HepG2 (cell line): ENCODE measurements around the gene PARP2. TPM values are rescaled to one million over a fixed set of nuclear protein-coding genes. Genes with fewer than 3 reads are reported as not detected.

Experiments
- AGO1 ChIP-seq: fragments of 200-400 bp; formaldehyde crosslinking; IDR thresholded peaks from 2 replicates; pipeline ENCODE4 v1.6.1; 2017; ENCODE audit warnings: mild to moderate bottlenecking, low read depth, low read length, moderate library complexity; ENCODE audit not compliant: poor library complexity, severe bottlenecking
- CCAR2 ChIP-seq: fragments of 200-400 bp; formaldehyde crosslinking; optimal IDR thresholded peaks from 2 replicates; pipeline ENCODE3; 2018; ENCODE audit warnings: low read depth, mild to moderate bottlenecking, low read length, moderate library complexity
- CREBL2 ChIP-seq: sonication (generic); formaldehyde crosslinking; IDR thresholded peaks from 2 replicates; pipeline ENCODE4 v1.8.1; 2023; ENCODE audit warnings: missing genetic modification reagents, mild to moderate bottlenecking, borderline replicate concordance
- FOXP1 ChIP-seq, 2 experiments: fragments of 450-650 bp in 1 of 2; IDR thresholded peaks; 2 replicates each; pipeline ENCODE4 v1.6.1; 2017 to 2018; ENCODE audit warnings: antibody characterized with exemption in 1 of 2
- HCFC1 ChIP-seq: fragments of 150-350 bp; IDR thresholded peaks from 2 replicates; pipeline ENCODE4 v1.6.1; 2014; ENCODE audit warnings: low read depth, low read length
- IRX3 ChIP-seq: sonication (generic); formaldehyde crosslinking; IDR thresholded peaks from 2 replicates; pipeline ENCODE4 v1.8.1; 2023; ENCODE audit warnings: mild to moderate bottlenecking, low read depth, missing genetic modification reagents, borderline replicate concordance
- KDM2A ChIP-seq: sonication (generic); formaldehyde crosslinking; IDR thresholded peaks from 2 replicates; pipeline ENCODE4 v1.4.0; 2020; ENCODE audit warnings: low read depth, missing genetic modification reagents, borderline replicate concordance
- MXD4 ChIP-seq: IDR thresholded peaks from 2 replicates; pipeline ENCODE4 v1.6.1; 2016; ENCODE audit warnings: mild to moderate bottlenecking, missing biosample characterization, missing genetic modification reagents
- NFKB2 ChIP-seq: sonication (generic); formaldehyde crosslinking; IDR thresholded peaks from 2 replicates; pipeline ENCODE4 v1.4.0; 2020; ENCODE audit warnings: missing genetic modification reagents, borderline replicate concordance
- NR0B2 ChIP-seq: sonication (generic); formaldehyde crosslinking; IDR thresholded peaks from 2 replicates; pipeline ENCODE4 v1.4.0; 2020; ENCODE audit warnings: mild to moderate bottlenecking, missing genetic modification reagents
- PAF1 ChIP-seq: IDR thresholded peaks from 2 replicates; pipeline ENCODE4 v1.6.1; 2016; ENCODE audit warnings: missing genetic modification reagents, missing compliant biosample characterization
- PCBP2 ChIP-seq: fragments of 200-400 bp; formaldehyde crosslinking; optimal IDR thresholded peaks from 2 replicates; pipeline ENCODE3; 2018; ENCODE audit warnings: low read length, low read depth; ENCODE audit not compliant: poor library complexity, severe bottlenecking
- POGZ ChIP-seq: sonication (generic); formaldehyde crosslinking; IDR thresholded peaks from 2 replicates; pipeline ENCODE4 v1.4.0; 2020; ENCODE audit warnings: mild to moderate bottlenecking, missing genetic modification reagents
- PRDM15 ChIP-seq: sonication (generic); formaldehyde crosslinking; IDR thresholded peaks from 2 replicates; pipeline ENCODE4 v1.4.0; 2020; ENCODE audit warnings: missing genetic modification reagents
- SATB2 ChIP-seq: sonication (generic); formaldehyde crosslinking; IDR thresholded peaks from 2 replicates; pipeline ENCODE4 v1.5.0; 2020; ENCODE audit warnings: missing genetic modification reagents
- SNRNP70 ChIP-seq: fragments of 200-400 bp; formaldehyde crosslinking; IDR thresholded peaks from 2 replicates; pipeline ENCODE4 v1.6.1; 2017; ENCODE audit warnings: mild to moderate bottlenecking, low read depth, low read length, moderate library complexity
- TEAD2 ChIP-seq: sonication (generic); formaldehyde crosslinking; IDR thresholded peaks from 2 replicates; pipeline ENCODE4 v1.9.0; 2021; ENCODE audit warnings: missing genetic modification reagents
- ZBTB7B ChIP-seq: sonication (generic); formaldehyde crosslinking; IDR thresholded peaks from 2 replicates; pipeline ENCODE4 v1.4.0; 2020; ENCODE audit warnings: missing genetic modification reagents
- ZFP41 ChIP-seq: sonication (generic); formaldehyde crosslinking; IDR thresholded peaks from 2 replicates; pipeline ENCODE4 v1.4.0; 2020; ENCODE audit warnings: mild to moderate bottlenecking, missing genetic modification reagents, borderline replicate concordance
- ZNF101 ChIP-seq: sonication (generic); formaldehyde crosslinking; IDR thresholded peaks from 2 replicates; pipeline ENCODE4 v1.4.0; 2020; ENCODE audit warnings: mild to moderate bottlenecking, low read depth, missing genetic modification reagents, borderline replicate concordance
- ZNF251 ChIP-seq: sonication (generic); formaldehyde crosslinking; IDR thresholded peaks from 2 replicates; pipeline ENCODE4 v1.9.0; 2021; ENCODE audit warnings: mild to moderate bottlenecking, missing genetic modification reagents
- ZNF432 ChIP-seq: sonication (generic); formaldehyde crosslinking; IDR thresholded peaks from 2 replicates; pipeline ENCODE4 v1.5.0; 2020; ENCODE audit warnings: missing genetic modification reagents, mild to moderate bottlenecking, borderline replicate concordance
- ZNF607 ChIP-seq: sonication (generic); formaldehyde crosslinking; IDR thresholded peaks from 2 replicates; pipeline ENCODE4 v1.5.1; 2020; ENCODE audit warnings: missing genetic modification reagents, mild to moderate bottlenecking, borderline replicate concordance
- ZNF629 ChIP-seq: sonication (generic); formaldehyde crosslinking; conservative IDR thresholded peaks from 2 replicates; pipeline ENCODE4 v1.5.0; 2020; ENCODE audit warnings: missing genetic modification reagents
- ZNF709 ChIP-seq: sonication (generic); formaldehyde crosslinking; IDR thresholded peaks from 2 replicates; pipeline ENCODE4 v1.5.0; 2020; ENCODE audit warnings: mild to moderate bottlenecking, missing genetic modification reagents
- polyA plus RNA-seq, 8 experiments: library from polyadenylated mRNA; depleted of rRNA in 3 of 8; stranded (reverse) in 7 of 8; unstranded in 1 of 8; fragments of >200 nt; fragmentation: Illumina TruSeq in 4 of 8; extraction: Trizol in 4 of 8; gene quantifications; 2 replicates each; pipeline versions ENCODE4 v1.2.1 to v1.2.3, GENCODE V29; 2011 to 2016; ENCODE audit warnings: low read depth in 4 of 8, missing spikeins in 1 of 8, mixed read lengths in 1 of 8; ENCODE audit not compliant: insufficient read depth in 1 of 8
- total RNA-seq, 5 experiments: library from RNA; depleted of rRNA; stranded (reverse); fragments of >200 nt; fragmentation: Illumina TruSeq; extraction: Trizol; gene quantifications; 2 replicates each; pipeline ENCODE4 v1.2.3, GENCODE V29; 2016; ENCODE audit warnings: low read depth in 1 of 5

PARP2 gene
- total and polyA plus RNA-seq, 2 of the 13 experiments (the other 11 are each of a cell fraction or from before 2014, with no cell fraction given) = 37.3 to 38.4 TPM

- TF ChIP-seq FOXP1 (IDR thresholded peaks at IDR 0.05) = no peak
- no peak for TF ChIP-seq FOXP1 (CRISPR knock-in tag; IDR thresholded peaks at IDR 0.05)
- no peak for TF ChIP-seq SATB2
- TF ChIP-seq ZNF709 = no peak
- no peak for TF ChIP-seq CREBL2 (CRISPR knock-in tag)
- no peak for TF ChIP-seq TEAD2 (CRISPR knock-in tag)
- peak; percentile 98 for TF ChIP-seq POGZ (CRISPR knock-in tag)
- no peak for TF ChIP-seq ZNF251 (CRISPR knock-in tag)
- peak; percentile 31; the same call in 1 of the 2 replicates for TF ChIP-seq ZBTB7B (CRISPR knock-in tag)
- TF ChIP-seq ZFP41 (CRISPR knock-in tag) = no peak
- no peak for TF ChIP-seq ZNF432 (CRISPR knock-in tag)
- peak; percentile 40; the same call in 1 of the 2 replicates for TF ChIP-seq HCFC1
- TF ChIP-seq ZNF607 (CRISPR knock-in tag) = no peak
- TF ChIP-seq MXD4 (CRISPR knock-in tag) = peak; percentile 64
- TF ChIP-seq ZNF629 (CRISPR knock-in tag) = no peak
- TF ChIP-seq IRX3 (CRISPR knock-in tag) = no peak
- TF ChIP-seq KDM2A = peak; percentile 92
- no peak for TF ChIP-seq NR0B2 (CRISPR knock-in tag)
- no peak for TF ChIP-seq SNRNP70
- TF ChIP-seq PAF1 (CRISPR knock-in tag) = no peak
- no peak for TF ChIP-seq ZNF101 (CRISPR knock-in tag)
- no peak for TF ChIP-seq PCBP2
- no peak for TF ChIP-seq AGO1
- TF ChIP-seq NFKB2 (CRISPR knock-in tag) = peak; percentile 67; the same call in 1 of the 2 replicates
- TF ChIP-seq PRDM15 = no peak
- TF ChIP-seq CCAR2 = peak; percentile 64
Observed at GRCh38 chr14:20305265-20306078, 38.0 kb upstream of the PARP2 start, which contains the start of gene TTC5 (continued).
